SK-N-SH (cell line): ENCODE measurements around the gene LTF.

ENCODE experiments used
- EZH2phosphoT487 ChIP-seq: fragments of 200-600 bp; sonication (generic); IDR thresholded peaks from 2 replicates; pipeline ENCODE4 v1.6.1; 2017; ENCODE audit warnings: low read depth, mixed run types, mild to moderate bottlenecking, antibody characterized with exemption, moderate library complexity, borderline replicate concordance
- GABPA ChIP-seq: IDR thresholded peaks from 2 replicates; pipeline ENCODE4 v1.4.0; 2012; ENCODE audit warnings: low read depth, mild to moderate bottlenecking
- POLR2AphosphoS5 ChIP-seq: IDR thresholded peaks from 2 replicates; pipeline ENCODE4 v1.6.1; 2012; ENCODE audit warnings: low read depth, low read length
- RFX5 ChIP-seq: IDR thresholded peaks from 2 replicates; pipeline ENCODE4 v1.6.1; 2012; ENCODE audit warnings: mild to moderate bottlenecking, improper control_type of control experiment, low read length
- TAF1 ChIP-seq: IDR thresholded peaks from 2 replicates; pipeline ENCODE4 v1.6.1; 2012; ENCODE audit warnings: low read depth, mild to moderate bottlenecking, low read length, moderate library complexity, borderline replicate concordance
- TF ChIP-seq, protein P1 (sequence below): IDR thresholded peaks from 2 replicates; pipeline ENCODE4 v1.4.0; 2012; ENCODE audit warnings: low read depth
- TF ChIP-seq, protein P2 (sequence below): IDR thresholded peaks from 2 replicates; pipeline ENCODE4 v1.6.1; 2012; ENCODE audit warnings: mild to moderate bottlenecking, low read depth, low read length, moderate library complexity
- TF ChIP-seq, protein P3 (sequence below): fragments of 200-600 bp; sonication (generic); IDR thresholded peaks from 2 replicates; pipeline ENCODE4 v1.6.1; 2017; ENCODE audit warnings: antibody characterized with exemption, mild to moderate bottlenecking, moderate library complexity
- TF ChIP-seq, protein P4 (sequence below): fragments of 150-350 bp; IDR thresholded peaks from 2 replicates; pipeline ENCODE4 v1.6.1; 2017; ENCODE audit warnings: antibody characterized with exemption, low read length, low read depth, borderline replicate concordance

DNA sequence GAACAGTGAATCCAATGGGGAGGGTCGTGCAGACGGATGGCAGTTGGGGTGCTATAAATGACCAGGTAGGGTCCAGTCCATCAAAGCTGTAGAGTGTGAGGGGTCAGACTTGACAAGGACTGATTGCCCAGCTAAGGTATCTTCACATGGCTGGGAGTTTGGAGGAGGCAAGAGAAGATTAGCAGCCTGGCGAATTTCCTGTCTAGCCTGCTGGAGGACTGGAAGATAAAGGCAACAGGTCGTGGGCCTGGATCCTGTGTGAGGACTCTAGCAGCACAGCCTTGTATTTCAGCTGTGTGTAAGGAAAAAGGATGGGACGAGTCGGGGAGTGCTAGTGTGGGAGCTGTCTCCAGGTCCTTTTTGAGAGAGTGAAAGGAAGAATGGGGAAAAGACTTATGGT, 75.4 kb downstream of the LTF start:
- TF ChIP-seq, protein P1, sequence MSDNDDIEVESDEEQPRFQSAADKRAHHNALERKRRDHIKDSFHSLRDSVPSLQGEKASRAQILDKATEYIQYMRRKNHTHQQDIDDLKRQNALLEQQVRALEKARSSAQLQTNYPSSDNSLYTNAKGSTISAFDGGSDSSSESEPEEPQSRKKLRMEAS, result no peak
- no peak for TF ChIP-seq TAF1
- TF ChIP-seq, protein P2, sequence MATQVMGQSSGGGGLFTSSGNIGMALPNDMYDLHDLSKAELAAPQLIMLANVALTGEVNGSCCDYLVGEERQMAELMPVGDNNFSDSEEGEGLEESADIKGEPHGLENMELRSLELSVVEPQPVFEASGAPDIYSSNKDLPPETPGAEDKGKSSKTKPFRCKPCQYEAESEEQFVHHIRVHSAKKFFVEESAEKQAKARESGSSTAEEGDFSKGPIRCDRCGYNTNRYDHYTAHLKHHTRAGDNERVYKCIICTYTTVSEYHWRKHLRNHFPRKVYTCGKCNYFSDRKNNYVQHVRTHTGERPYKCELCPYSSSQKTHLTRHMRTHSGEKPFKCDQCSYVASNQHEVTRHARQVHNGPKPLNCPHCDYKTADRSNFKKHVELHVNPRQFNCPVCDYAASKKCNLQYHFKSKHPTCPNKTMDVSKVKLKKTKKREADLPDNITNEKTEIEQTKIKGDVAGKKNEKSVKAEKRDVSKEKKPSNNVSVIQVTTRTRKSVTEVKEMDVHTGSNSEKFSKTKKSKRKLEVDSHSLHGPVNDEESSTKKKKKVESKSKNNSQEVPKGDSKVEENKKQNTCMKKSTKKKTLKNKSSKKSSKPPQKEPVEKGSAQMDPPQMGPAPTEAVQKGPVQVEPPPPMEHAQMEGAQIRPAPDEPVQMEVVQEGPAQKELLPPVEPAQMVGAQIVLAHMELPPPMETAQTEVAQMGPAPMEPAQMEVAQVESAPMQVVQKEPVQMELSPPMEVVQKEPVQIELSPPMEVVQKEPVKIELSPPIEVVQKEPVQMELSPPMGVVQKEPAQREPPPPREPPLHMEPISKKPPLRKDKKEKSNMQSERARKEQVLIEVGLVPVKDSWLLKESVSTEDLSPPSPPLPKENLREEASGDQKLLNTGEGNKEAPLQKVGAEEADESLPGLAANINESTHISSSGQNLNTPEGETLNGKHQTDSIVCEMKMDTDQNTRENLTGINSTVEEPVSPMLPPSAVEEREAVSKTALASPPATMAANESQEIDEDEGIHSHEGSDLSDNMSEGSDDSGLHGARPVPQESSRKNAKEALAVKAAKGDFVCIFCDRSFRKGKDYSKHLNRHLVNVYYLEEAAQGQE, result no peak
- TF ChIP-seq, protein P3, sequence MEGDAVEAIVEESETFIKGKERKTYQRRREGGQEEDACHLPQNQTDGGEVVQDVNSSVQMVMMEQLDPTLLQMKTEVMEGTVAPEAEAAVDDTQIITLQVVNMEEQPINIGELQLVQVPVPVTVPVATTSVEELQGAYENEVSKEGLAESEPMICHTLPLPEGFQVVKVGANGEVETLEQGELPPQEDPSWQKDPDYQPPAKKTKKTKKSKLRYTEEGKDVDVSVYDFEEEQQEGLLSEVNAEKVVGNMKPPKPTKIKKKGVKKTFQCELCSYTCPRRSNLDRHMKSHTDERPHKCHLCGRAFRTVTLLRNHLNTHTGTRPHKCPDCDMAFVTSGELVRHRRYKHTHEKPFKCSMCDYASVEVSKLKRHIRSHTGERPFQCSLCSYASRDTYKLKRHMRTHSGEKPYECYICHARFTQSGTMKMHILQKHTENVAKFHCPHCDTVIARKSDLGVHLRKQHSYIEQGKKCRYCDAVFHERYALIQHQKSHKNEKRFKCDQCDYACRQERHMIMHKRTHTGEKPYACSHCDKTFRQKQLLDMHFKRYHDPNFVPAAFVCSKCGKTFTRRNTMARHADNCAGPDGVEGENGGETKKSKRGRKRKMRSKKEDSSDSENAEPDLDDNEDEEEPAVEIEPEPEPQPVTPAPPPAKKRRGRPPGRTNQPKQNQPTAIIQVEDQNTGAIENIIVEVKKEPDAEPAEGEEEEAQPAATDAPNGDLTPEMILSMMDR, result no peak
- TF ChIP-seq GABPA, result no peak
- TF ChIP-seq, protein P4, sequence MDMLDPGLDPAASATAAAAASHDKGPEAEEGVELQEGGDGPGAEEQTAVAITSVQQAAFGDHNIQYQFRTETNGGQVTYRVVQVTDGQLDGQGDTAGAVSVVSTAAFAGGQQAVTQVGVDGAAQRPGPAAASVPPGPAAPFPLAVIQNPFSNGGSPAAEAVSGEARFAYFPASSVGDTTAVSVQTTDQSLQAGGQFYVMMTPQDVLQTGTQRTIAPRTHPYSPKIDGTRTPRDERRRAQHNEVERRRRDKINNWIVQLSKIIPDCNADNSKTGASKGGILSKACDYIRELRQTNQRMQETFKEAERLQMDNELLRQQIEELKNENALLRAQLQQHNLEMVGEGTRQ, result no peak
- no peak for TF ChIP-seq POLR2AphosphoS5
- no peak for TF ChIP-seq RFX5
- TF ChIP-seq EZH2phosphoT487, result no peak
